Astrocyte of the spinal cord (primary cell): ENCODE measurements around the gene LEUTX.

Source experiments
- DNase-seq: peaks from one replicate; pipeline ENCODE4 v3.0.0; 2011; ENCODE audit warnings: low read depth, low spot score
- H3K4me3 ChIP-seq: 2 replicates; pipeline ENCODE4 v1.5.1; 2011; ENCODE audit warnings: low read depth, mild to moderate bottlenecking, low read length, moderate library complexity
- CTCF ChIP-seq: IDR thresholded peaks from 2 replicates; pipeline ENCODE4 v1.5.1; 2012; ENCODE audit warnings: low read depth, mild to moderate bottlenecking, low read length, inconsistent platforms
- in situ Hi-C: cut with HindIII; loops from 2 replicates; pipeline ENCODE4 v1.10.0; 2017; ENCODE audit warnings: low sequenced_read_pairs

Gene LEUTX

GRCh38 chr19:39768786-39769185 lies 9.9 kb upstream of the LEUTX start:
- no peak overlapping the region for H3K4me3 ChIP-seq
- no peak for DNase-seq
- in situ Hi-C loops, result no loop called here
- TF ChIP-seq CTCF, result no peak

GRCh38 chr19:39780894-39781293 lies 2.2 kb downstream of the LEUTX start:
- no peak for TF ChIP-seq CTCF
- DNase-seq, result no peak
- in situ Hi-C loops, result no loop called here
- H3K4me3 ChIP-seq, result no peak overlapping the region

- in situ Hi-C loops, result no loop called here
- TF ChIP-seq CTCF, result no peak
- H3K4me3 ChIP-seq, result no peak overlapping the region
- no peak for DNase-seq
Measured at GRCh38 chr19:39788244-39788643, 9.6 kb downstream of the LEUTX start.

GRCh38 chr19:39792999-39793546 lies 14.4 kb downstream of the LEUTX start:
- in situ Hi-C loops, result no loop called here

GRCh38 chr19:39795001-39795400 lies 16.3 kb downstream of the LEUTX start:
- in situ Hi-C loops, result no loop called here
- no peak for TF ChIP-seq CTCF
- no peak for DNase-seq
- H3K4me3 ChIP-seq, result no peak overlapping the region

More at GRCh38 chr19:39792999-39793546, 14.4 kb downstream of the LEUTX start:
- H3K4me3 ChIP-seq, result peak overlapping the region; percentile 49
- peak; percentile 96 for TF ChIP-seq CTCF
- DNase-seq, result peak; percentile 78

GRCh38 chr19:39796000-39796498 lies 17.4 kb downstream of the LEUTX start:
- in situ Hi-C loops, result no loop called here
- H3K4me3 ChIP-seq, result no peak overlapping the region
- no peak for TF ChIP-seq CTCF
- no peak for DNase-seq
